ENCODE results near the gene CSRP1.

DNA sequence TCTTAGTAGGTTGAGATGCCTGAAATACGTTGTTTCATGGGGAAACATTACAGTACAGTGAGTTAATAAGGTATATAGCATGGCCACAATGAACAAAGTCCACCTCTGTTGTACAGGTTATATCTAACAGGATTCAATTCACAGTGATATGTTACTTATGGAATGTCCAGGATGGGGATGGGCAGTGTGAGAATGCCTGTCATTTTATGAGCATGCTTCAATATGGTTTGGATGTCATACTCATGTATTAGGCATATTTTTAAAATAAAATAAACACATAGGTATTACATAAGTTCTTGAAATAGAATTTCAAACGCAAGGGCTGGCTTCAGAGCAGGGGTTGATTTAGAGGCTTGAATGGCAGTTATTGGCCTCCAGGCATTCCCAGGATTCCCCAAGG is 31.8 kb downstream of the CSRP1 start:
- TF ChIP-seq, protein P1, sequence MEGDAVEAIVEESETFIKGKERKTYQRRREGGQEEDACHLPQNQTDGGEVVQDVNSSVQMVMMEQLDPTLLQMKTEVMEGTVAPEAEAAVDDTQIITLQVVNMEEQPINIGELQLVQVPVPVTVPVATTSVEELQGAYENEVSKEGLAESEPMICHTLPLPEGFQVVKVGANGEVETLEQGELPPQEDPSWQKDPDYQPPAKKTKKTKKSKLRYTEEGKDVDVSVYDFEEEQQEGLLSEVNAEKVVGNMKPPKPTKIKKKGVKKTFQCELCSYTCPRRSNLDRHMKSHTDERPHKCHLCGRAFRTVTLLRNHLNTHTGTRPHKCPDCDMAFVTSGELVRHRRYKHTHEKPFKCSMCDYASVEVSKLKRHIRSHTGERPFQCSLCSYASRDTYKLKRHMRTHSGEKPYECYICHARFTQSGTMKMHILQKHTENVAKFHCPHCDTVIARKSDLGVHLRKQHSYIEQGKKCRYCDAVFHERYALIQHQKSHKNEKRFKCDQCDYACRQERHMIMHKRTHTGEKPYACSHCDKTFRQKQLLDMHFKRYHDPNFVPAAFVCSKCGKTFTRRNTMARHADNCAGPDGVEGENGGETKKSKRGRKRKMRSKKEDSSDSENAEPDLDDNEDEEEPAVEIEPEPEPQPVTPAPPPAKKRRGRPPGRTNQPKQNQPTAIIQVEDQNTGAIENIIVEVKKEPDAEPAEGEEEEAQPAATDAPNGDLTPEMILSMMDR (conservative IDR thresholded peaks at IDR 0.05 in 1 of 2, IDR thresholded peaks at IDR 0.05 in 1 of 2; ENCODE audit: extremely low read depth in 1 of 2, insufficient read depth in 1 of 2, low read depth in 1 of 2, low read length in 2 of 2) = no peak
- TF ChIP-seq EZH2 (IDR thresholded peaks at IDR 0.05; ENCODE audit: borderline replicate concordance, low read length) = no peak
